Ascending aorta (tissue), 2 donors: ENCODE measurements around the gene TST. TPM values are rescaled to one million over a fixed set of nuclear protein-coding genes. Genes with fewer than 3 reads are reported as not detected.

Experiments
- DNase-seq, 2 donors: peaks; one replicate each; pipeline ENCODE4 v3.0.0-alpha.2; 2019; ENCODE audit warnings: low spot score in 2 of 2
- H3K27ac ChIP-seq, 2 donors: fragments of 200-600 bp; sonication (generic); one replicate each; pipeline ENCODE4 v1.5.1; 2016 to 2017; ENCODE audit warnings: mild to moderate bottlenecking in 1 of 2
- H3K27me3 ChIP-seq: fragments of 200-600 bp; sonication (generic); one replicate; pipeline ENCODE4 v1.5.1; 2017
- H3K36me3 ChIP-seq, 2 donors: fragments of 200-600 bp; sonication (generic); one replicate each; pipeline ENCODE4 v1.5.1; 2016
- H3K4me1 ChIP-seq, 2 donors: fragments of 200-600 bp; sonication (generic); one replicate each; pipeline ENCODE4 v1.5.1; 2016 to 2017; ENCODE audit warnings: mild to moderate bottlenecking in 1 of 2
- H3K4me3 ChIP-seq, 2 donors: fragments of 200-600 bp; sonication (generic); one replicate each; pipeline ENCODE4 v1.5.1; 2016 to 2017; ENCODE audit warnings: mild to moderate bottlenecking in 1 of 2
- H3K9me3 ChIP-seq, 2 donors: fragments of 200-600 bp; sonication (generic); one replicate each; pipeline ENCODE4 v1.5.1; 2016
- CTCF ChIP-seq, 3 experiments: fragments of 200-600 bp in 2 of 3; fragments of 450-650 bp in 1 of 3; sonication (generic) in 2 of 3; IDR thresholded peaks; one replicate each; pipeline ENCODE4 v1.5.1; 2016 to 2019; ENCODE audit warnings: antibody characterized with exemption in 3 of 3, mild to moderate bottlenecking in 1 of 3, moderate library complexity in 1 of 3
- intact Hi-C: fragments of 100-400 bp; cut with DNase I; formaldehyde crosslinking; loops from one replicate; pipeline ENCODE4 v1.15.1; 2023
- total RNA-seq: library from RNA; depleted of rRNA; stranded (reverse); fragments of >200 nt; gene quantifications from one replicate; pipeline ENCODE4 v1.1.0, GENCODE V29; 2016

Gene TST
- total RNA-seq, 1 donor from 2014 or later: 22.7 TPM

- Histone ChIP-seq H3K27me3 (no peaks in the 10 kb centered on the region), H3K9me3 (no peaks in the 10 kb centered on the region), H3K4me1 (no peaks in the 10 kb centered on the region), H3K27ac (no peak overlapping the region), H3K4me3 (no peak overlapping the region), H3K36me3 (no peaks in the 10 kb centered on the region)
- intact Hi-C loops: no loop called here
- TF ChIP-seq CTCF (IDR thresholded peaks at IDR 0.05): no peak
- DNase-seq: no peak
These were observed 20.2 kb upstream of the TST start for GRCh38 chr22:37039466-37039865.

GRCh38 chr22:37037669-37038068 lies 18.4 kb upstream of the TST start:
- no peak for TF ChIP-seq CTCF (IDR thresholded peaks at IDR 0.05)
- Histone ChIP-seq H3K9me3 (no peaks in the 10 kb centered on the region), H3K27ac (no peak overlapping the region), H3K36me3 (no peaks in the 10 kb centered on the region), H3K4me1 (no peaks in the 10 kb centered on the region), H3K4me3 (no peak overlapping the region), H3K27me3 (no peaks in the 10 kb centered on the region)
- intact Hi-C loops: no loop called here
- DNase-seq: no peak

GRCh38 chr22:37036655-37037377 lies 17.6 kb upstream of the TST start:
- no peak for TF ChIP-seq CTCF (IDR thresholded peaks at IDR 0.05)
- intact Hi-C loops: no loop called here
- no peaks in the 10 kb centered on the region for H3K27me3 ChIP-seq
- no peak overlapping the region for H3K4me3 ChIP-seq
- no peak overlapping the region for H3K27ac ChIP-seq
- DNase-seq: no peak
- no peaks in the 10 kb centered on the region for H3K4me1 ChIP-seq
- H3K36me3 ChIP-seq: no peaks in the 10 kb centered on the region
- H3K9me3 ChIP-seq: no peaks in the 10 kb centered on the region

- no peaks in the 10 kb centered on the region for H3K27me3 ChIP-seq
- no peak for DNase-seq
- intact Hi-C loops: no loop called here
- TF ChIP-seq CTCF (IDR thresholded peaks at IDR 0.05): no peak
- no peaks in the 10 kb centered on the region for H3K9me3 ChIP-seq
- H3K27ac ChIP-seq: no peak overlapping the region
- no peak overlapping the region for H3K4me3 ChIP-seq
- peaks cover 15 to 17% of the 10 kb centered on the region in 2 donors for H3K36me3 ChIP-seq
- H3K4me1 ChIP-seq: no peaks in the 10 kb centered on the region
These were observed 14.6 kb upstream of the TST start for GRCh38 chr22:37033605-37034430.

GRCh38 chr22:37032535-37033460 lies 13.6 kb upstream of the TST start:
- TF ChIP-seq CTCF (IDR thresholded peaks at IDR 0.05): no peak
- no peak overlapping the region for H3K4me3 ChIP-seq
- no peak overlapping the region for H3K27ac ChIP-seq
- H3K9me3 ChIP-seq: no peaks in the 10 kb centered on the region
- H3K4me1 ChIP-seq: no peaks in the 10 kb centered on the region
- intact Hi-C loops: no loop called here
- no peaks in the 10 kb centered on the region for H3K27me3 ChIP-seq
- peaks cover 20 to 24% of the 10 kb centered on the region in 2 donors for H3K36me3 ChIP-seq
- DNase-seq: no peak
